Loucy (cell line): ENCODE data around the gene ACSF3.

Experiments used
- EZH2phosphoT487 ChIP-seq: fragments of 200-600 bp; IDR thresholded peaks from 2 replicates; pipeline ENCODE4 v1.6.1; 2018; ENCODE audit warnings: antibody characterized with exemption, mild to moderate bottlenecking, moderate library complexity, borderline replicate concordance
- TF ChIP-seq, protein P1 (sequence below): fragments of 200-600 bp; sonication (generic); conservative IDR thresholded peaks from 2 replicates; pipeline ENCODE4 v1.5.1; 2014; ENCODE audit warnings: mild to moderate bottlenecking, antibody characterized with exemption, low read length

DNA sequence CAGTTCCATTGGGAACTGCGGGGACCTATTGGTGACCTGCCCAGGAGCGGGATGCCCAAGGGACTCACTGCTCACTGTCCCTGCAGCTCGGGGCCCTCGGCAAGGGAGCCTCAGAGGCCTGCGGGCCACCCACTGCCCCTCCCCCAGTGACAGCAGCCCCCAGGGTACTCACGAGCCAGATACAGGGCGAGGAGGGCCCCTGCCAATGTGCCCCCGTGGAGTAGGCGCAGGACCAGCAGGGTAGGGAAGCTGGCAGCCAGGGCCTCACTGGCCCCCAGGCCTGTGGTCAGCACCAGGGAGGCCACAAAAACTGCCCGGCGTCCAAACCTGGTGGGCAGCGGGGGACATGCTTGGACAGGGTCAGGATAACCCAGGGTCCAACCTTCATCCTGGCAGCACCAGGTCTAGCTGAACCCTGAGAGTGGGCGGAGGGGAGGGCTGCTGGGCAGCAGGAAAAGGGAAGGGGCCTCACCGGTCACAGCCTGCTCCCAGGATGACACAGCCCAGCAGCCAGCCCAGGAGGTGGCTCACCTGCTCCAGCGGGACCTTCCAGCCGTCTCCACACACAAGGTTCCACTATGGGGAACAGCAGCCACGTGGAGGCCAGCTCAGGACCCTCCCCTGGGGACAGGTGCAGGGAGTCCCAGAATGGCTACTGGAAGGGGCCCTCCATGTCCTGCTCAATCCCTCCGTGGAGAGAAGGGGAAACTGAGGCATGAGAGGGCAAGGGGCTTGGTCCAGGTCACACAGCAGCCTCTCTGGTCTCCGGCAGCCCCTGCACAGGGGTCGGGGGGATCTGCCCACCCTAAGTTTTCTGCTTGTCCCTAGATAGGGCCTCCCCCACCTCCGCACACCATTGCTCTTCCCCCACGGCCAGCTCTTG, 105.8 kb downstream of the ACSF3 start:
- TF ChIP-seq, protein P1, sequence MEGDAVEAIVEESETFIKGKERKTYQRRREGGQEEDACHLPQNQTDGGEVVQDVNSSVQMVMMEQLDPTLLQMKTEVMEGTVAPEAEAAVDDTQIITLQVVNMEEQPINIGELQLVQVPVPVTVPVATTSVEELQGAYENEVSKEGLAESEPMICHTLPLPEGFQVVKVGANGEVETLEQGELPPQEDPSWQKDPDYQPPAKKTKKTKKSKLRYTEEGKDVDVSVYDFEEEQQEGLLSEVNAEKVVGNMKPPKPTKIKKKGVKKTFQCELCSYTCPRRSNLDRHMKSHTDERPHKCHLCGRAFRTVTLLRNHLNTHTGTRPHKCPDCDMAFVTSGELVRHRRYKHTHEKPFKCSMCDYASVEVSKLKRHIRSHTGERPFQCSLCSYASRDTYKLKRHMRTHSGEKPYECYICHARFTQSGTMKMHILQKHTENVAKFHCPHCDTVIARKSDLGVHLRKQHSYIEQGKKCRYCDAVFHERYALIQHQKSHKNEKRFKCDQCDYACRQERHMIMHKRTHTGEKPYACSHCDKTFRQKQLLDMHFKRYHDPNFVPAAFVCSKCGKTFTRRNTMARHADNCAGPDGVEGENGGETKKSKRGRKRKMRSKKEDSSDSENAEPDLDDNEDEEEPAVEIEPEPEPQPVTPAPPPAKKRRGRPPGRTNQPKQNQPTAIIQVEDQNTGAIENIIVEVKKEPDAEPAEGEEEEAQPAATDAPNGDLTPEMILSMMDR = no peak
- TF ChIP-seq EZH2phosphoT487 = no peak
